NT2/D1 (cell line): ENCODE results near the gene RBCK1.

ENCODE experiments used
- SUZ12 ChIP-seq: IDR thresholded peaks from 2 replicates; pipeline ENCODE4 v1.6.1; 2011; ENCODE audit not compliant: insufficient read length, insufficient read depth; ENCODE audit errors: extremely low read depth
- YY1 ChIP-seq: IDR thresholded peaks from 2 replicates; pipeline ENCODE4 v1.6.1; 2011; ENCODE audit not compliant: insufficient read length, insufficient read depth
- ZNF274 ChIP-seq: IDR thresholded peaks from 2 replicates; pipeline ENCODE4 v1.6.1; 2011; ENCODE audit warnings: mild to moderate bottlenecking, low read depth, low read length

DNA sequence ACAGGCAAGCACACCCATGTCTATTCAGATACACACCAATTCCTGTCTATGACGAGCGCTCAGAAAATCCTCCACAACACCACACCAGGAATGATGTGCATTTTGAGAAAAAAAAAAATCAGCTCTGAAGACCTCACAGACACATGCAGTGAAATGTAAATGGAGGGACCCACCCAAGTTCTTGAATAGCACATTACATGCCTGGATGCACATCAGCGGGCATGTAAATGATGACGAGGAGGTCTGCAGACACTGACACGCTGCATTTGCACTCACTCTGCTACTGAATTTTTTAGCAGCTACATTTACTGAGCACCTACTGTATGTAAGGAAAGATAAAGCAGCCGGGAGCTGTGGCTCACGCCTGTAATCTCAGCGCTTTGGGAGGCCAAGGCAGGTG is 46.5 kb upstream of the RBCK1 start:
- TF ChIP-seq ZNF274 (no peak), YY1 (no peak), SUZ12 (no peak)
